Left ventricle myocardium superior (tissue), 1 donor: ENCODE results near the gene LOXHD1. TPM values are rescaled to one million over a fixed set of nuclear protein-coding genes. Genes with fewer than 3 reads are reported as not detected.

ENCODE experiments used
- ATAC-seq: fragments of 200-7000 bp; cut with Tn5 transposase; one replicate; pipeline ENCODE4 v1.9.1; 2020; ENCODE audit warnings: mild to moderate bottlenecking, moderate library complexity
- DNase-seq: peaks from one replicate; pipeline ENCODE4 v3.0.0-alpha.2; 2020
- intact Hi-C: fragments of 100-400 bp; cut with micrococcal nuclease; formaldehyde crosslinking; loops from one replicate; pipeline ENCODE4 v1.11.0; 2022
- total RNA-seq: library from RNA; stranded (reverse); fragmentation: NEBNext Ultra II Directional; extraction: Animal tissue kit (Norgen Biotek cat#: 25700); gene quantifications from one replicate; pipeline ENCODE4 v1.2.1, GENCODE V29; 2021
- donor health status: DM: no; HTN: yes; CAD: no; lungs with severe emphysema.

LOXHD1 gene
- total RNA-seq, 1 donor from 2014 or later, result 0.74 TPM

GRCh38 chr18:46590103-46590502, 66.9 kb downstream of the LOXHD1 start:
- ATAC-seq (no peak), DNase-seq (no peak)
- intact Hi-C loops, result no loop called here

GRCh38 chr18:46588971-46589660, 67.9 kb downstream of the LOXHD1 start:
- no peak for DNase-seq

GRCh38 chr18:46587600-46587999, 69.4 kb downstream of the LOXHD1 start:
- no peak for DNase-seq
- intact Hi-C loops, result no loop called here
- no peak for ATAC-seq

More at GRCh38 chr18:46588971-46589660, 67.9 kb downstream of the LOXHD1 start:
- no peak for ATAC-seq
- intact Hi-C loops, result no loop called here

GRCh38 chr18:46583711-46584110, 73.3 kb downstream of the LOXHD1 start:
- ATAC-seq, result no peak
- intact Hi-C loops, result no loop called here

GRCh38 chr18:46581648-46582047, 75.4 kb downstream of the LOXHD1 start:
- intact Hi-C loops, result no loop called here
- ATAC-seq (no peak), DNase-seq (no peak)

More at GRCh38 chr18:46583711-46584110, 73.3 kb downstream of the LOXHD1 start:
- no peak for DNase-seq

GRCh38 chr18:46578987-46579386, 78.0 kb downstream of the LOXHD1 start:
- intact Hi-C loops, result loop anchor here (10.0 kb wide), 1 partner anchor 76 kb away; the partner anchor contains the start of gene LOXHD1
- no peak for DNase-seq
- ATAC-seq, result no peak

GRCh38 chr18:46577546-46577945, 79.5 kb downstream of the LOXHD1 start:
- no peak for DNase-seq
- intact Hi-C loops, result loop anchor here (10.0 kb wide), 1 partner anchor 77 kb away; the partner anchor contains the start of gene LOXHD1
- ATAC-seq, result no peak

GRCh38 chr18:46575851-46576250, 81.2 kb downstream of the LOXHD1 start:
- no peak for ATAC-seq
- intact Hi-C loops, result loop anchor here (10.0 kb wide), 1 partner anchor 79 kb away; the partner anchor contains the start of gene LOXHD1
- no peak for DNase-seq

GRCh38 chr18:46574743-46575115, 82.3 kb downstream of the LOXHD1 start:
- intact Hi-C loops, result loop anchor here (10.0 kb wide), 1 partner anchor 80 kb away; the partner anchor contains the start of gene LOXHD1
- no peak for DNase-seq
- no peak for ATAC-seq

GRCh38 chr18:46574000-46574742, 82.8 kb downstream of the LOXHD1 start:
- DNase-seq, result no peak
- ATAC-seq, result no peak
- intact Hi-C loops, result loop anchor here (10.0 kb wide), 1 partner anchor 81 kb away; the partner anchor contains the start of gene LOXHD1

GRCh38 chr18:46573156-46573555, 83.9 kb downstream of the LOXHD1 start:
- intact Hi-C loops, result loop anchor here (10.0 kb wide), 1 partner anchor 82 kb away; the partner anchor contains the start of gene LOXHD1
- no peak for ATAC-seq
- DNase-seq, result no peak

GRCh38 chr18:46571756-46572155, 85.3 kb downstream of the LOXHD1 start:
- no peak for DNase-seq
- intact Hi-C loops, result loop anchor here (10.0 kb wide), 1 partner anchor 83 kb away; the partner anchor contains the start of gene LOXHD1
- ATAC-seq, result no peak

- no peak for ATAC-seq
- intact Hi-C loops, result loop anchor here (10.0 kb wide), 1 partner anchor 84 kb away; the partner anchor contains the start of gene LOXHD1
- no peak for DNase-seq
Observed at GRCh38 chr18:46570666-46571065, 86.4 kb downstream of the LOXHD1 start.

GRCh38 chr18:46570134-46570533, 86.9 kb downstream of the LOXHD1 start:
- no peak for ATAC-seq
- intact Hi-C loops, result loop anchor here (10.0 kb wide), 1 partner anchor 85 kb away; the partner anchor contains the start of gene LOXHD1

GRCh38 chr18:46569211-46569610, 87.8 kb downstream of the LOXHD1 start:
- intact Hi-C loops, result no loop called here
- ATAC-seq (no peak), DNase-seq (no peak)

More at GRCh38 chr18:46570134-46570533, 86.9 kb downstream of the LOXHD1 start:
- DNase-seq, result no peak

GRCh38 chr18:46567196-46567595, 89.8 kb downstream of the LOXHD1 start:
- intact Hi-C loops, result no loop called here
- DNase-seq (no peak), ATAC-seq (no peak)

GRCh38 chr18:46566111-46566510, 90.9 kb downstream of the LOXHD1 start:
- intact Hi-C loops, result no loop called here
- ATAC-seq, result no peak
- no peak for DNase-seq

- intact Hi-C loops, result no loop called here
- DNase-seq (no peak), ATAC-seq (no peak)
Observed at GRCh38 chr18:46565256-46565655, 91.8 kb downstream of the LOXHD1 start.

- intact Hi-C loops, result no loop called here
- ATAC-seq (no peak), DNase-seq (no peak)
Observed at GRCh38 chr18:46563317-46563716, 93.7 kb downstream of the LOXHD1 start.

GRCh38 chr18:46562674-46563192, 94.3 kb downstream of the LOXHD1 start:
- ATAC-seq (no peak), DNase-seq (no peak)
- intact Hi-C loops, result no loop called here
